ENCODE measurements around the gene DRICH1. TPM values are rescaled to one million over a fixed set of nuclear protein-coding genes. Genes with fewer than 3 reads are reported as not detected.

DRICH1 gene
- polyA plus RNA-seq, 3 donors = 1.7 TPM; not detected in 2

GRCh38 chr22:23565915-23566704, 66.0 kb downstream of the DRICH1 start:
- H3K4me3 ChIP-seq (replicated peaks in 1 of 3; ENCODE audit: low read depth in 2 of 3, low read length in 3 of 3) = peak overlapping the region in 1 of 3 experiments; percentile 64
- H3K27me3 Mint-ChIP-seq (ENCODE audit: low read depth in 3 of 3) = peaks cover 27 to 51% (median 29%) of the 10 kb centered on the region in 3 donors
- peak overlapping the region; percentile 36 for H3K9ac ChIP-seq (ENCODE audit: insufficient read depth, low read length, poor library complexity, severe bottlenecking)
- H3K36me3 Mint-ChIP-seq = peaks cover 0 to 2% of the 10 kb centered on the region in 2 donors
- peaks cover 12 to 29% of the 10 kb centered on the region in 2 donors for H3K27me3 ChIP-seq (ENCODE audit: control insufficient read depth in 2 of 2, insufficient read depth in 2 of 2, low read length in 2 of 2)
- intact Hi-C loops (cut with micrococcal nuclease) = no loop called here
- peaks cover 0 to 12% (median 2%) of the 10 kb centered on the region in 7 donors for H3K9me3 Mint-ChIP-seq
- TF ChIP-seq CTCF (IDR thresholded peaks at IDR 0.05) = no peak
- no peak overlapping the region for H3K27ac Mint-ChIP-seq
- peak overlapping the region; percentile 67 for H3K4me2 ChIP-seq (replicated peaks; ENCODE audit: extremely low read depth, low read length, poor library complexity, severe bottlenecking)
- H3K4me3 Mint-ChIP-seq = peak overlapping the region; percentile 70 to 92
- no peak for DNase-seq
- H2AFZ ChIP-seq (ENCODE audit: insufficient read depth, low read depth, low read length, poor library complexity, severe bottlenecking) = peak overlapping the region; percentile 63
- no peaks in the 10 kb centered on the region for H3K9me3 ChIP-seq (replicated peaks in 1 of 2; ENCODE audit: control insufficient read depth in 1 of 2, insufficient read depth in 1 of 2, low read length in 2 of 2)
- WGBS (ENCODE audit: insufficient coverage) = under 1% methylated on average over 65 of the region's 73 CpGs
- peaks cover 6% of the 10 kb centered on the region for H3K4me1 Mint-ChIP-seq
- H3K4me1 ChIP-seq (ENCODE audit: control insufficient read depth in 1 of 2, insufficient read depth in 2 of 2, low read length in 2 of 2) = peaks cover 7 to 12% of the 10 kb centered on the region in 2 donors
- no peak overlapping the region for H3K27ac ChIP-seq (ENCODE audit: low read depth in 1 of 2, low read length in 2 of 2)
- no peaks in the 10 kb centered on the region for H3K79me2 ChIP-seq (ENCODE audit: insufficient read depth, low read length)
- no peaks in the 10 kb centered on the region for H3K36me3 ChIP-seq (replicated peaks in 1 of 2; ENCODE audit: control insufficient read depth in 1 of 2, insufficient read depth in 2 of 2, low read length in 2 of 2)
- no peaks in the 10 kb centered on the region for H4K20me1 ChIP-seq (ENCODE audit: insufficient read depth, low read length)

- Histone ChIP-seq H4K20me1 (ENCODE audit: insufficient read depth, low read length) (no peaks in the 10 kb centered on the region), H3K4me3 (replicated peaks in 1 of 3; ENCODE audit: low read depth in 2 of 3, low read length in 3 of 3) (peak overlapping the region in 1 of 3 experiments; percentile 64), H3K4me2 (replicated peaks; ENCODE audit: extremely low read depth, low read length, poor library complexity, severe bottlenecking) (peak overlapping the region; percentile 67), H3K9me3 (replicated peaks in 1 of 2; ENCODE audit: control insufficient read depth in 1 of 2, insufficient read depth in 1 of 2, low read length in 2 of 2) (no peaks in the 10 kb centered on the region), H3K27me3 (ENCODE audit: control insufficient read depth in 2 of 2, insufficient read depth in 2 of 2, low read length in 2 of 2) (peaks cover 12 to 29% of the 10 kb centered on the region in 2 donors), H3K9ac (ENCODE audit: insufficient read depth, low read length, poor library complexity, severe bottlenecking) (peak overlapping the region; percentile 36), H2AFZ (ENCODE audit: insufficient read depth, low read depth, low read length, poor library complexity, severe bottlenecking) (peak overlapping the region; percentile 63), H3K4me1 (ENCODE audit: control insufficient read depth in 1 of 2, insufficient read depth in 2 of 2, low read length in 2 of 2) (peaks cover 7 to 12% of the 10 kb centered on the region in 2 donors), H3K79me2 (ENCODE audit: insufficient read depth, low read length) (no peaks in the 10 kb centered on the region), H3K36me3 (replicated peaks in 1 of 2; ENCODE audit: control insufficient read depth in 1 of 2, insufficient read depth in 2 of 2, low read length in 2 of 2) (no peaks in the 10 kb centered on the region), H3K27ac (ENCODE audit: low read depth in 1 of 2, low read length in 2 of 2) (no peak overlapping the region)
- peaks cover 0 to 12% (median 2%) of the 10 kb centered on the region in 7 donors for H3K9me3 Mint-ChIP-seq
- peaks cover 27 to 51% (median 29%) of the 10 kb centered on the region in 3 donors for H3K27me3 Mint-ChIP-seq (ENCODE audit: low read depth in 3 of 3)
- no peak overlapping the region for H3K27ac Mint-ChIP-seq
- H3K4me3 Mint-ChIP-seq = peak overlapping the region; percentile 70 to 92
- TF ChIP-seq CTCF (IDR thresholded peaks at IDR 0.05) = no peak
- DNase-seq = no peak
- intact Hi-C loops (cut with micrococcal nuclease) = no loop called here
- WGBS (ENCODE audit: insufficient coverage) = 2% methylated on average over 6 of the region's 11 CpGs
- H3K4me1 Mint-ChIP-seq = peaks cover 6% of the 10 kb centered on the region
- peaks cover 0 to 2% of the 10 kb centered on the region in 2 donors for H3K36me3 Mint-ChIP-seq
Measured at GRCh38 chr22:23565305-23565914, 66.7 kb downstream of the DRICH1 start.

Data from CD14-positive monocyte (primary cell).